ENCODE data around the gene RASAL3.

GRCh38 chr19:15432629-15433518, 31.5 kb downstream of the RASAL3 start:
- TF ChIP-seq CTCF (IDR thresholded peaks at IDR 0.05) (peak in 2 of 6 experiments; percentile 9 to 48), POLR2A (IDR thresholded peaks at IDR 0.05) (peak in 3 of 4 donors; percentile 28 to 54 (median 33)), POLR2AphosphoS5 (IDR thresholded peaks at IDR 0.05) (peak; percentile 48 to 54), EP300 (IDR thresholded peaks at IDR 0.05) (no peak)

Measured in upper lobe of left lung (tissue), 4 donors.